HEK293 (cell line): ENCODE measurements around the gene C13orf46.

Source experiments
- CTCF ChIA-PET: fragments of 350-600 bp; formaldehyde crosslinking; extraction: SDS; loops from one replicate; lab custom pipeline; 2021; ENCODE audit warnings: antibody characterized with exemption; lab: Yijun Ruan, JAX
- POLR2A ChIA-PET: fragments of 300-600 bp; formaldehyde crosslinking; extraction: SDS; loops from one replicate; lab custom pipeline; 2020; ENCODE audit warnings: antibody characterized with exemption, inconsistent platforms; lab: Yijun Ruan, JAX
- H3K27ac ChIP-seq: fragments of 200-500 bp; sonication (Bioruptor generic); 2 replicates; pipeline ENCODE4 v1.5.1; 2014; ENCODE audit warnings: low read depth, low read length, control low read depth, inconsistent platforms; ENCODE audit errors: extremely low read depth
- H3K36me3 ChIP-seq, 2 experiments: fragments of 200-500 bp in 1 of 2; sonication (Bioruptor generic) in 1 of 2; 1 replicate in 1 of 2; 2 replicates in 1 of 2; pipeline ENCODE4 v1.5.1; 2014 to 2017; ENCODE audit warnings: inconsistent platforms in 2 of 2, low read length in 2 of 2; ENCODE audit not compliant: control insufficient read depth in 2 of 2, insufficient read depth in 1 of 2
- H3K4me1 ChIP-seq: fragments of 200-500 bp; sonication (Bioruptor generic); 2 replicates; pipeline ENCODE4 v1.5.1; 2014; ENCODE audit warnings: mild to moderate bottlenecking, low read length, inconsistent platforms; ENCODE audit not compliant: control insufficient read depth, insufficient read depth
- H3K4me3 ChIP-seq: 2 replicates; pipeline ENCODE4 v1.5.1; 2011; ENCODE audit warnings: low read depth, mild to moderate bottlenecking, control low read depth, low read length, moderate library complexity
- H3K9me3 ChIP-seq: fragments of 200-500 bp; sonication (Bioruptor generic); 2 replicates; pipeline ENCODE4 v1.5.1; 2014; ENCODE audit warnings: low read depth, low read length, inconsistent platforms; ENCODE audit not compliant: control insufficient read depth, insufficient read depth
- BCL11B ChIP-seq: fragments of 450-650 bp; formaldehyde crosslinking; IDR thresholded peaks from 2 replicates; pipeline ENCODE4 v1.5.1; 2016; ENCODE audit warnings: low read depth, missing biosample characterization, missing genetic modification characterization
- IKZF3 ChIP-seq: fragments of 450-650 bp; IDR thresholded peaks from 2 replicates; pipeline ENCODE4 v1.5.0; 2018; ENCODE audit warnings: missing biosample characterization, mild to moderate bottlenecking, missing genetic modification characterization, moderate library complexity
- KLF16 ChIP-seq: fragments of 450-650 bp; formaldehyde crosslinking; IDR thresholded peaks from 2 replicates; pipeline ENCODE4 v1.5.1; 2017; ENCODE audit warnings: missing biosample characterization, missing genetic modification characterization
- ZBTB7A ChIP-seq: fragments of 450-650 bp; formaldehyde crosslinking; IDR thresholded peaks from 2 replicates; pipeline ENCODE4 v1.5.1; 2016; ENCODE audit warnings: low read depth, missing biosample characterization, missing genetic modification characterization
- ZFP69B ChIP-seq: fragments of 450-650 bp; formaldehyde crosslinking; IDR thresholded peaks from 2 replicates; pipeline ENCODE4 v1.5.1; 2016; ENCODE audit warnings: missing biosample characterization, missing genetic modification characterization
- ZIC2 ChIP-seq: fragments of 450-650 bp; formaldehyde crosslinking; IDR thresholded peaks from 2 replicates; pipeline ENCODE4 v1.5.1; 2016; ENCODE audit warnings: missing biosample characterization, missing genetic modification characterization
- ZNF132 ChIP-seq: fragments of 450-650 bp; formaldehyde crosslinking; IDR thresholded peaks from 2 replicates; pipeline ENCODE4 v1.5.1; 2017; ENCODE audit warnings: missing biosample characterization, missing genetic modification characterization, borderline replicate concordance
- ZNF292 ChIP-seq: fragments of 450-650 bp; formaldehyde crosslinking; IDR thresholded peaks from 2 replicates; pipeline ENCODE4 v1.5.1; 2016; ENCODE audit warnings: low read depth, missing biosample characterization, missing genetic modification characterization, borderline replicate concordance
- ZNF391 ChIP-seq: fragments of 450-650 bp; formaldehyde crosslinking; IDR thresholded peaks from 2 replicates; pipeline ENCODE4 v1.5.1; 2016; ENCODE audit warnings: low read depth, missing biosample characterization, missing genetic modification characterization, borderline replicate concordance
- ZNF555 ChIP-seq: fragments of 450-650 bp; formaldehyde crosslinking; conservative IDR thresholded peaks from 2 replicates; pipeline ENCODE4 v1.5.1; 2017; ENCODE audit warnings: missing biosample characterization, mild to moderate bottlenecking, missing genetic modification characterization, inconsistent platforms
- ZNF639 ChIP-seq: fragments of 450-650 bp; formaldehyde crosslinking; IDR thresholded peaks from 2 replicates; pipeline ENCODE4 v1.5.1; 2016; ENCODE audit warnings: missing biosample characterization, missing genetic modification characterization
- ZNF776 ChIP-seq: fragments of 450-650 bp; formaldehyde crosslinking; IDR thresholded peaks from 2 replicates; pipeline ENCODE4 v1.5.0; 2017; ENCODE audit warnings: missing biosample characterization, missing genetic modification characterization, borderline replicate concordance
- ZSCAN23 ChIP-seq: fragments of 450-650 bp; formaldehyde crosslinking; IDR thresholded peaks from 2 replicates; pipeline ENCODE4 v1.5.1; 2016; ENCODE audit warnings: missing biosample characterization, missing genetic modification characterization
- TF ChIP-seq, protein P1 (sequence below): fragments of 450-650 bp; formaldehyde crosslinking; IDR thresholded peaks from 2 replicates; pipeline ENCODE4 v1.5.1; 2016; ENCODE audit warnings: missing biosample characterization, missing genetic modification characterization

Gene C13orf46

GRCh38 chr13:113916330-113916815, 57.5 kb downstream of the C13orf46 start:
- no peak overlapping the region for H3K4me3 ChIP-seq
- TF ChIP-seq, protein P1, sequence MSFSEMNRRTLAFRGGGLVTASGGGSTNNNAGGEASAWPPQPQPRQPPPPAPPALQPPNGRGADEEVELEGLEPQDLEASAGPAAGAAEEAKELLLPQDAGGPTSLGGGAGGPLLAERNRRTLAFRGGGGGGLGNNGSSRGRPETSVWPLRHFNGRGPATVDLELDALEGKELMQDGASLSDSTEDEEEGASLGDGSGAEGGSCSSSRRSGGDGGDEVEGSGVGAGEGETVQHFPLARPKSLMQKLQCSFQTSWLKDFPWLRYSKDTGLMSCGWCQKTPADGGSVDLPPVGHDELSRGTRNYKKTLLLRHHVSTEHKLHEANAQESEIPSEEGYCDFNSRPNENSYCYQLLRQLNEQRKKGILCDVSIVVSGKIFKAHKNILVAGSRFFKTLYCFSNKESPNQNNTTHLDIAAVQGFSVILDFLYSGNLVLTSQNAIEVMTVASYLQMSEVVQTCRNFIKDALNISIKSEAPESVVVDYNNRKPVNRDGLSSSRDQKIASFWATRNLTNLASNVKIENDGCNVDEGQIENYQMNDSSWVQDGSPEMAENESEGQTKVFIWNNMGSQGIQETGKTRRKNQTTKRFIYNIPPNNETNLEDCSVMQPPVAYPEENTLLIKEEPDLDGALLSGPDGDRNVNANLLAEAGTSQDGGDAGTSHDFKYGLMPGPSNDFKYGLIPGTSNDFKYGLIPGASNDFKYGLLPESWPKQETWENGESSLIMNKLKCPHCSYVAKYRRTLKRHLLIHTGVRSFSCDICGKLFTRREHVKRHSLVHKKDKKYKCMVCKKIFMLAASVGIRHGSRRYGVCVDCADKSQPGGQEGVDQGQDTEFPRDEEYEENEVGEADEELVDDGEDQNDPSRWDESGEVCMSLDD (tag by site-specific recombination) = 0 out of 2 replicates have a peak, but pooled peaks have one; percentile 55
- peak; percentile 45; the same call in 1 of the 2 replicates for TF ChIP-seq ZIC2 (tag by site-specific recombination)
- TF ChIP-seq ZNF292 (tag by site-specific recombination) = no peak
- TF ChIP-seq, all 188 proteins: peak for 2
- H3K9me3 ChIP-seq = no peaks in the 10 kb centered on the region
- H3K4me1 ChIP-seq = no peaks in the 10 kb centered on the region
- H3K36me3 ChIP-seq = no peaks in the 10 kb centered on the region
- ChIA-PET CTCF (no interaction called here), POLR2A (no interaction called here)
- H3K27ac ChIP-seq = no peak overlapping the region

- CTCF ChIA-PET = no interaction called here
- TF ChIP-seq ZNF391 (tag by site-specific recombination) (no peak), ZBTB7A (tag by site-specific recombination) (no peak), ZNF776 (tag by site-specific recombination) (no peak), ZNF639 (no peak), ZFP69B (tag by site-specific recombination) (no peak), ZSCAN23 (no peak), KLF16 (tag by site-specific recombination) (no peak), ZNF132 (tag by site-specific recombination) (no peak), ZNF555 (tag by site-specific recombination) (no peak), IKZF3 (no peak)
- TF ChIP-seq, all 188 proteins: peak for 0
- Histone ChIP-seq H3K9me3 (no peaks in the 10 kb centered on the region), H3K4me1 (no peaks in the 10 kb centered on the region), H3K4me3 (no peak overlapping the region), H3K27ac (no peak overlapping the region), H3K36me3 (no peaks in the 10 kb centered on the region)
- POLR2A ChIA-PET = no interaction called here
Observed at GRCh38 chr13:113915786-113916329, 58.0 kb downstream of the C13orf46 start.

- Histone ChIP-seq H3K9me3 (no peaks in the 10 kb centered on the region), H3K4me1 (no peaks in the 10 kb centered on the region), H3K36me3 (no peaks in the 10 kb centered on the region), H3K4me3 (no peak overlapping the region), H3K27ac (no peak overlapping the region)
- ChIA-PET CTCF (no interaction called here), POLR2A (no interaction called here)
- TF ChIP-seq ZIC2 (tag by site-specific recombination) (peak; percentile 48), BCL11B (tag by site-specific recombination) (no peak)
Observed at GRCh38 chr13:113915012-113915763, 58.7 kb downstream of the C13orf46 start.
